ENCODE data around the gene SCOC.

GRCh38 chr4:140332734-140333133 lies 40.7 kb upstream of the SCOC start:
- TF ChIP-seq POLR2A (IDR thresholded peaks at IDR 0.05), result no peak
- TF ChIP-seq CTCF (IDR thresholded peaks at IDR 0.05 in 4 of 5, conservative IDR thresholded peaks at IDR 0.05 in 1 of 5), result no peak
